HG02610 (cell line): ENCODE data around the gene ANKRD42.

Experiments used
- ATAC-seq: cut with Tn5 transposase; IDR thresholded peaks from one replicate; pipeline ENCODE4 v1.9.1; 2021; ENCODE audit warnings: mild to moderate bottlenecking, moderate library complexity; ENCODE audit not compliant: unreplicated experiment

The ANKRD42 gene

GRCh38 chr11:83285771-83286528, 92.4 kb downstream of the ANKRD42 start, which contains the start of gene CCDC90B:
Gene CCDC90B, minus strand, starts transcription at chr11:83286367. Its CDS starts 395 bp downstream, at chr11:83285972.
- peak; percentile 89 for ATAC-seq

GRCh38 chr11:83287631-83288030, 94.1 kb downstream of the ANKRD42 start:
- no peak for ATAC-seq

- ATAC-seq, result peak; percentile 88
Measured at GRCh38 chr11:83292709-83293456, 99.4 kb downstream of the ANKRD42 start.

- no peak for ATAC-seq
Measured at GRCh38 chr11:83293457-83293774, 99.9 kb downstream of the ANKRD42 start.

- ATAC-seq, result no peak
Measured at GRCh38 chr11:83294208-83294607, 100.7 kb downstream of the ANKRD42 start.
